GM23338 (cell line): ENCODE results near the gene SULT1B1. TPM values are rescaled to one million over a fixed set of nuclear protein-coding genes. Genes with fewer than 3 reads are reported as not detected.

Source experiments
- ATAC-seq: fragments of 200-7000 bp; cut with Tn5 transposase; 3 replicates; pipeline ENCODE4 v1.9.1; 2020
- DNase-seq: peaks from one replicate; pipeline ENCODE4 v3.0.0-alpha.2; 2015; ENCODE audit warnings: low spot score
- H2AFZ ChIP-seq: fragments of 200-600 bp; sonication (generic); 2 replicates; pipeline ENCODE4 v1.8.0; 2016; ENCODE audit warnings: antibody characterized with exemption, mild to moderate bottlenecking, moderate library complexity
- H3F3A ChIP-seq: fragments of 200-600 bp; sonication (generic); replicated peaks from 2 replicates; pipeline ENCODE4 v1.8.0; 2017; ENCODE audit warnings: antibody characterized with exemption, mixed run types, low read depth
- H3K27ac ChIP-seq: fragments of 200-600 bp; sonication (generic); 2 replicates; pipeline ENCODE4 v1.6.1; 2016; ENCODE audit warnings: low read depth
- H3K27me3 ChIP-seq: fragments of 200-600 bp; sonication (generic); 2 replicates; pipeline ENCODE4 v1.8.0; 2016; ENCODE audit warnings: mild to moderate bottlenecking, mixed run types, moderate library complexity; ENCODE audit not compliant: insufficient read depth
- H3K36me3 ChIP-seq: fragments of 200-600 bp; sonication (generic); 2 replicates; pipeline ENCODE4 v1.8.0; 2016; ENCODE audit warnings: mild to moderate bottlenecking; ENCODE audit not compliant: insufficient read depth
- H3K4me1 ChIP-seq: fragments of 200-600 bp; sonication (generic); 2 replicates; pipeline ENCODE4 v1.8.0; 2016; ENCODE audit warnings: mild to moderate bottlenecking, moderate library complexity; ENCODE audit not compliant: insufficient read depth
- H3K4me2 ChIP-seq: fragments of 200-600 bp; sonication (generic); 2 replicates; pipeline ENCODE4 v1.7.1; 2017; ENCODE audit warnings: mixed run types
- H3K4me3 ChIP-seq: fragments of 200-600 bp; sonication (generic); 2 replicates; pipeline ENCODE4 v1.6.1; 2016; ENCODE audit warnings: mixed run types
- H3K79me2 ChIP-seq: fragments of 200-600 bp; sonication (generic); replicated peaks from 2 replicates; pipeline ENCODE4 v1.8.0; 2017; ENCODE audit warnings: mild to moderate bottlenecking; ENCODE audit not compliant: insufficient read depth
- H3K9me2 ChIP-seq: fragments of 200-600 bp; sonication (generic); 2 replicates; pipeline ENCODE4 v1.8.0; 2017; ENCODE audit not compliant: insufficient read depth
- H4K20me1 ChIP-seq: fragments of 200-600 bp; sonication (generic); replicated peaks from 2 replicates; pipeline ENCODE4 v1.8.0; 2017; ENCODE audit warnings: mild to moderate bottlenecking; ENCODE audit not compliant: insufficient read depth
- H3K27ac Mint-ChIP-seq: 2 replicates; pipeline ENCODE4 v1.8.0; 2020; ENCODE audit warnings: inconsistent platforms, mild to moderate bottlenecking, moderate library complexity, mixed read lengths
- H3K27me3 Mint-ChIP-seq: 3 replicates; pipeline ENCODE4 v1.8.0; 2022; ENCODE audit warnings: low read depth, mild to moderate bottlenecking, moderate library complexity, mixed read lengths, inconsistent platforms; ENCODE audit not compliant: insufficient read depth, poor library complexity
- H3K36me3 Mint-ChIP-seq: 3 replicates; pipeline ENCODE4 v1.8.0; 2021; ENCODE audit warnings: low read depth, mild to moderate bottlenecking, inconsistent platforms, moderate library complexity, mixed read lengths
- H3K4me1 Mint-ChIP-seq: 3 replicates; pipeline ENCODE4 v1.8.0; 2020; ENCODE audit warnings: mild to moderate bottlenecking, inconsistent platforms, mixed read lengths
- H3K4me3 Mint-ChIP-seq: 3 replicates; pipeline ENCODE4 v1.8.0; 2021; ENCODE audit warnings: moderate library complexity, mild to moderate bottlenecking, inconsistent platforms, mixed read lengths
- H3K9me3 Mint-ChIP-seq: 3 replicates; pipeline ENCODE4 v1.8.0; 2020; ENCODE audit warnings: moderate library complexity, mild to moderate bottlenecking, inconsistent platforms, mixed read lengths
- CREB1 ChIP-seq: fragments of 250-450 bp; sonication (Bioruptor Pico); IDR thresholded peaks from 2 replicates; pipeline ENCODE4 v1.5.0; 2020; ENCODE audit warnings: low read depth, mild to moderate bottlenecking, moderate library complexity
- CTCF ChIP-seq, 2 experiments: fragments of 200-600 bp in 1 of 2; sonication (generic) in 1 of 2; conservative IDR thresholded peaks; 2 replicates each; pipeline versions ENCODE4 v1.5.1 to v1.6.1; 2016 to 2017; ENCODE audit warnings: antibody characterized with exemption in 2 of 2, low read depth in 2 of 2, mild to moderate bottlenecking in 2 of 2, moderate library complexity in 1 of 2
- EZH2 ChIP-seq: fragments of 200-600 bp; sonication (generic); IDR thresholded peaks from one replicate; pipeline ENCODE4 v1.8.0; 2017; ENCODE audit warnings: antibody characterized with exemption, mild to moderate bottlenecking, low read depth; ENCODE audit not compliant: unreplicated experiment
- EZH2phosphoT487 ChIP-seq: fragments of 200-600 bp; sonication (generic); IDR thresholded peaks from one replicate; pipeline ENCODE4 v1.8.1; 2018; ENCODE audit warnings: antibody characterized with exemption; ENCODE audit not compliant: unreplicated experiment
- JUNB ChIP-seq: IDR thresholded peaks from one replicate; pipeline ENCODE4 v1.6.1; 2016; ENCODE audit warnings: antibody characterized with exemption; ENCODE audit not compliant: unreplicated experiment
- NANOG ChIP-seq: IDR thresholded peaks from 2 replicates; pipeline ENCODE4 v1.6.1; 2016; ENCODE audit warnings: antibody characterized with exemption, borderline replicate concordance
- POLR2AphosphoS5 ChIP-seq: IDR thresholded peaks from 2 replicates; pipeline ENCODE4 v1.6.1; 2016; ENCODE audit warnings: antibody characterized with exemption, low read depth
- STAT1 ChIP-seq: IDR thresholded peaks from one replicate; pipeline ENCODE4 v1.6.1; 2016; ENCODE audit warnings: antibody characterized with exemption; ENCODE audit not compliant: unreplicated experiment
- ZNF114 ChIP-seq: fragments of 250-450 bp; sonication (Bioruptor Pico); IDR thresholded peaks from 2 replicates; pipeline ENCODE4 v1.5.0; 2020; ENCODE audit warnings: mild to moderate bottlenecking, moderate library complexity
- ZNF331 ChIP-seq: fragments of 250-450 bp; sonication (Bioruptor Pico); IDR thresholded peaks from 2 replicates; pipeline ENCODE4 v1.5.0; 2020; ENCODE audit warnings: low read depth, mild to moderate bottlenecking, moderate library complexity
- polyA plus RNA-seq: library from polyadenylated mRNA; unstranded; fragments of >200 nt; fragmentation: Nextera tagmentation; extraction: Ambion mirVana; gene quantifications from 2 replicates; pipeline ENCODE4 v1.2.1, GENCODE V29; 2016
- total RNA-seq: library from RNA; depleted of rRNA; stranded (reverse); fragments of >200 nt; shearing (Covaris generic); gene quantifications from 2 replicates; pipeline ENCODE4 v1.2.3, GENCODE V29; 2014
- TF ChIP-seq, protein P1 (sequence below): fragments of 250-450 bp; sonication (Bioruptor Pico); IDR thresholded peaks from 2 replicates; pipeline ENCODE4 v1.5.0; 2020; ENCODE audit warnings: mild to moderate bottlenecking, moderate library complexity
- TF ChIP-seq, protein P2 (sequence below): IDR thresholded peaks from one replicate; pipeline ENCODE4 v1.6.1; 2018; ENCODE audit warnings: antibody characterized with exemption; ENCODE audit not compliant: unreplicated experiment
- TF ChIP-seq, protein P3 (sequence below): IDR thresholded peaks from 2 replicates; pipeline ENCODE4 v1.6.1; 2016; ENCODE audit warnings: antibody characterized with exemption

The SULT1B1 gene
- total and polyA plus RNA-seq, 2 experiments from 2014 or later: not detected

- H3K27me3 ChIP-seq: no peaks in the 10 kb centered on the region
- H3K27me3 Mint-ChIP-seq: no peaks in the 10 kb centered on the region
- ATAC-seq (no peak), DNase-seq (no peak)
- no peak overlapping the region for H3K4me3 ChIP-seq
- TF ChIP-seq ZNF114 (CRISPR knock-in tag) (no peak), ZNF331 (CRISPR knock-in tag) (no peak), POLR2AphosphoS5 (no peak), EZH2phosphoT487 (no peak), EZH2 (no peak), CTCF (conservative IDR thresholded peaks at IDR 0.05; ENCODE audit: low read depth in 2 of 2) (no peak), STAT1 (no peak), JUNB (no peak), NANOG (no peak), CREB1 (CRISPR knock-in tag) (no peak)
- TF ChIP-seq, protein P1, sequence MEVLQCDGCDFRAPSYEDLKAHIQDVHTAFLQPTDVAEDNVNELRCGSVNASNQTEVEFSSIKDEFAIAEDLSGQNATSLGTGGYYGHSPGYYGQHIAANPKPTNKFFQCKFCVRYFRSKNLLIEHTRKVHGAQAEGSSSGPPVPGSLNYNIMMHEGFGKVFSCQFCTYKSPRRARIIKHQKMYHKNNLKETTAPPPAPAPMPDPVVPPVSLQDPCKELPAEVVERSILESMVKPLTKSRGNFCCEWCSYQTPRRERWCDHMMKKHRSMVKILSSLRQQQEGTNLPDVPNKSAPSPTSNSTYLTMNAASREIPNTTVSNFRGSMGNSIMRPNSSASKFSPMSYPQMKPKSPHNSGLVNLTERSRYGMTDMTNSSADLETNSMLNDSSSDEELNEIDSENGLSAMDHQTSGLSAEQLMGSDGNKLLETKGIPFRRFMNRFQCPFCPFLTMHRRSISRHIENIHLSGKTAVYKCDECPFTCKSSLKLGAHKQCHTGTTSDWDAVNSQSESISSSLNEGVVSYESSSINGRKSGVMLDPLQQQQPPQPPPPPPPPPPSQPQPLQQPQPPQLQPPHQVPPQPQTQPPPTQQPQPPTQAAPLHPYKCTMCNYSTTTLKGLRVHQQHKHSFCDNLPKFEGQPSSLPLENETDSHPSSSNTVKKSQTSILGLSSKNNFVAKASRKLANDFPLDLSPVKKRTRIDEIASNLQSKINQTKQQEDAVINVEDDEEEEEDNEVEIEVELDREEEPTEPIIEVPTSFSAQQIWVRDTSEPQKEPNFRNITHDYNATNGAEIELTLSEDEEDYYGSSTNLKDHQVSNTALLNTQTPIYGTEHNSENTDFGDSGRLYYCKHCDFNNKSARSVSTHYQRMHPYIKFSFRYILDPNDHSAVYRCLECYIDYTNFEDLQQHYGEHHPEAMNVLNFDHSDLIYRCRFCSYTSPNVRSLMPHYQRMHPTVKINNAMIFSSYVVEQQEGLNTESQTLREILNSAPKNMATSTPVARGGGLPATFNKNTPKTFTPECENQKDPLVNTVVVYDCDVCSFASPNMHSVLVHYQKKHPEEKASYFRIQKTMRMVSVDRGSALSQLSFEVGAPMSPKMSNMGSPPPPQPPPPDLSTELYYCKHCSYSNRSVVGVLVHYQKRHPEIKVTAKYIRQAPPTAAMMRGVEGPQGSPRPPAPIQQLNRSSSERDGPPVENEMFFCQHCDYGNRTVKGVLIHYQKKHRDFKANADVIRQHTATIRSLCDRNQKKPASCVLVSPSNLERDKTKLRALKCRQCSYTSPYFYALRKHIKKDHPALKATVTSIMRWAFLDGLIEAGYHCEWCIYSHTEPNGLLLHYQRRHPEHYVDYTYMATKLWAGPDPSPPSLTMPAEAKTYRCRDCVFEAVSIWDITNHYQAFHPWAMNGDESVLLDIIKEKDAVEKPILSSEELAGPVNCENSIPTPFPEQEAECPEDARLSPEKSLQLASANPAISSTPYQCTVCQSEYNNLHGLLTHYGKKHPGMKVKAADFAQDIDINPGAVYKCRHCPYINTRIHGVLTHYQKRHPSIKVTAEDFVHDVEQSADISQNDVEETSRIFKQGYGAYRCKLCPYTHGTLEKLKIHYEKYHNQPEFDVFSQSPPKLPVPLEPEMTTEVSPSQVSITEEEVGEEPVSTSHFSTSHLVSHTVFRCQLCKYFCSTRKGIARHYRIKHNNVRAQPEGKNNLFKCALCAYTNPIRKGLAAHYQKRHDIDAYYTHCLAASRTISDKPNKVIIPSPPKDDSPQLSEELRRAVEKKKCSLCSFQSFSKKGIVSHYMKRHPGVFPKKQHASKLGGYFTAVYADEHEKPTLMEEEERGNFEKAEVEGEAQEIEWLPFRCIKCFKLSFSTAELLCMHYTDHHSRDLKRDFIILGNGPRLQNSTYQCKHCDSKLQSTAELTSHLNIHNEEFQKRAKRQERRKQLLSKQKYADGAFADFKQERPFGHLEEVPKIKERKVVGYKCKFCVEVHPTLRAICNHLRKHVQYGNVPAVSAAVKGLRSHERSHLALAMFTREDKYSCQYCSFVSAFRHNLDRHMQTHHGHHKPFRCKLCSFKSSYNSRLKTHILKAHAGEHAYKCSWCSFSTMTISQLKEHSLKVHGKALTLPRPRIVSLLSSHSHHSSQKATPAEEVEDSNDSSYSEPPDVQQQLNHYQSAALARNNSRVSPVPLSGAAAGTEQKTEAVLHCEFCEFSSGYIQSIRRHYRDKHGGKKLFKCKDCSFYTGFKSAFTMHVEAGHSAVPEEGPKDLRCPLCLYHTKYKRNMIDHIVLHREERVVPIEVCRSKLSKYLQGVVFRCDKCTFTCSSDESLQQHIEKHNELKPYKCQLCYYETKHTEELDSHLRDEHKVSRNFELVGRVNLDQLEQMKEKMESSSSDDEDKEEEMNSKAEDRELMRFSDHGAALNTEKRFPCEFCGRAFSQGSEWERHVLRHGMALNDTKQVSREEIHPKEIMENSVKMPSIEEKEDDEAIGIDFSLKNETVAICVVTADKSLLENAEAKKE (CRISPR knock-in tag): no peak
- TF ChIP-seq, protein P2, sequence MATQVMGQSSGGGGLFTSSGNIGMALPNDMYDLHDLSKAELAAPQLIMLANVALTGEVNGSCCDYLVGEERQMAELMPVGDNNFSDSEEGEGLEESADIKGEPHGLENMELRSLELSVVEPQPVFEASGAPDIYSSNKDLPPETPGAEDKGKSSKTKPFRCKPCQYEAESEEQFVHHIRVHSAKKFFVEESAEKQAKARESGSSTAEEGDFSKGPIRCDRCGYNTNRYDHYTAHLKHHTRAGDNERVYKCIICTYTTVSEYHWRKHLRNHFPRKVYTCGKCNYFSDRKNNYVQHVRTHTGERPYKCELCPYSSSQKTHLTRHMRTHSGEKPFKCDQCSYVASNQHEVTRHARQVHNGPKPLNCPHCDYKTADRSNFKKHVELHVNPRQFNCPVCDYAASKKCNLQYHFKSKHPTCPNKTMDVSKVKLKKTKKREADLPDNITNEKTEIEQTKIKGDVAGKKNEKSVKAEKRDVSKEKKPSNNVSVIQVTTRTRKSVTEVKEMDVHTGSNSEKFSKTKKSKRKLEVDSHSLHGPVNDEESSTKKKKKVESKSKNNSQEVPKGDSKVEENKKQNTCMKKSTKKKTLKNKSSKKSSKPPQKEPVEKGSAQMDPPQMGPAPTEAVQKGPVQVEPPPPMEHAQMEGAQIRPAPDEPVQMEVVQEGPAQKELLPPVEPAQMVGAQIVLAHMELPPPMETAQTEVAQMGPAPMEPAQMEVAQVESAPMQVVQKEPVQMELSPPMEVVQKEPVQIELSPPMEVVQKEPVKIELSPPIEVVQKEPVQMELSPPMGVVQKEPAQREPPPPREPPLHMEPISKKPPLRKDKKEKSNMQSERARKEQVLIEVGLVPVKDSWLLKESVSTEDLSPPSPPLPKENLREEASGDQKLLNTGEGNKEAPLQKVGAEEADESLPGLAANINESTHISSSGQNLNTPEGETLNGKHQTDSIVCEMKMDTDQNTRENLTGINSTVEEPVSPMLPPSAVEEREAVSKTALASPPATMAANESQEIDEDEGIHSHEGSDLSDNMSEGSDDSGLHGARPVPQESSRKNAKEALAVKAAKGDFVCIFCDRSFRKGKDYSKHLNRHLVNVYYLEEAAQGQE: no peak
- TF ChIP-seq, protein P3, sequence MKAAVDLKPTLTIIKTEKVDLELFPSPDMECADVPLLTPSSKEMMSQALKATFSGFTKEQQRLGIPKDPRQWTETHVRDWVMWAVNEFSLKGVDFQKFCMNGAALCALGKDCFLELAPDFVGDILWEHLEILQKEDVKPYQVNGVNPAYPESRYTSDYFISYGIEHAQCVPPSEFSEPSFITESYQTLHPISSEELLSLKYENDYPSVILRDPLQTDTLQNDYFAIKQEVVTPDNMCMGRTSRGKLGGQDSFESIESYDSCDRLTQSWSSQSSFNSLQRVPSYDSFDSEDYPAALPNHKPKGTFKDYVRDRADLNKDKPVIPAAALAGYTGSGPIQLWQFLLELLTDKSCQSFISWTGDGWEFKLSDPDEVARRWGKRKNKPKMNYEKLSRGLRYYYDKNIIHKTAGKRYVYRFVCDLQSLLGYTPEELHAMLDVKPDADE: no peak
- no peaks in the 10 kb centered on the region for H4K20me1 ChIP-seq
- no peaks in the 10 kb centered on the region for H3K36me3 ChIP-seq
- no peak overlapping the region for H3K27ac ChIP-seq
- H3K79me2 ChIP-seq: no peaks in the 10 kb centered on the region
- no peak overlapping the region for H3K27ac Mint-ChIP-seq
- peaks cover 11% of the 10 kb centered on the region; the same call in 1 of the 3 replicates for H3K36me3 Mint-ChIP-seq
- H3K4me1 ChIP-seq: no peaks in the 10 kb centered on the region
- peaks cover 15% of the 10 kb centered on the region for H3K9me3 Mint-ChIP-seq
- no peak overlapping the region for H2AFZ ChIP-seq
- H3K4me1 Mint-ChIP-seq: no peaks in the 10 kb centered on the region
- no peak overlapping the region for H3K4me2 ChIP-seq
- no peak overlapping the region for H3K4me3 Mint-ChIP-seq
- H3F3A ChIP-seq: no peaks in the 10 kb centered on the region
- H3K9me2 ChIP-seq: peaks cover 3% of the 10 kb centered on the region
Measured at GRCh38 chr4:69742596-69742995, 17.8 kb downstream of the SULT1B1 start.
